ENCODE measurements around the gene CAMK2A. TPM values are rescaled to one million over a fixed set of nuclear protein-coding genes. Genes with fewer than 3 reads are reported as not detected.

CAMK2A gene
- total RNA-seq, 1 experiment from 2014 or later, result 0.33 TPM

- WGBS (ENCODE audit: extremely low coverage, insufficient read length, low lambda C conversion rate), result no CpG with 5 or more reads among the region's 7 CpGs
- Histone ChIP-seq H3K4ac (ENCODE audit: low read depth, low read length) (no peak overlapping the region), H3K79me2 (ENCODE audit: insufficient read depth, low read length) (no peaks in the 10 kb centered on the region), H2BK15ac (ENCODE audit: low read depth, low read length) (no peak overlapping the region), H3K4me2 (ENCODE audit: insufficient read depth, insufficient read length, low read length) (no peak overlapping the region), H2BK20ac (ENCODE audit: low read depth, low read length, poor library complexity, severe bottlenecking) (no peak overlapping the region), H3K79me1 (ENCODE audit: insufficient read depth, low read depth, low read length, poor library complexity, severe bottlenecking) (no peaks in the 10 kb centered on the region), H3K23me2 (ENCODE audit: insufficient read length, low read depth, low read length, poor library complexity, severe bottlenecking) (no peaks in the 10 kb centered on the region), H3K27me3 (ENCODE audit: insufficient read depth, low read length) (no peaks in the 10 kb centered on the region; the same call in 1 of the 2 replicates), H4K5ac (ENCODE audit: insufficient read length, low read depth, low read length) (no peak overlapping the region), H4K8ac (replicated peaks; ENCODE audit: insufficient read length, low read depth, low read length) (no peak overlapping the region), H3K18ac (ENCODE audit: insufficient read length, low read depth, low read length) (no peak overlapping the region), H3K27ac (ENCODE audit: insufficient read length, low read depth, low read length) (no peak overlapping the region), H3K9me3 (ENCODE audit: control insufficient read depth, low read depth, low read length) (no peaks in the 10 kb centered on the region), H3K23ac (ENCODE audit: insufficient read length, low read depth, low read length) (no peak overlapping the region), H3T11ph (ENCODE audit: low read length) (no peak overlapping the region), H2AFZ (ENCODE audit: low read length) (no peak overlapping the region), H2BK12ac (ENCODE audit: insufficient read length, low read depth, low read length) (no peak overlapping the region), H3K14ac (ENCODE audit: insufficient read depth, low read length) (no peak overlapping the region), H3K56ac (ENCODE audit: insufficient read length, low read depth, low read length) (no peak overlapping the region), H3K4me1 (ENCODE audit: insufficient read depth, low read length) (no peaks in the 10 kb centered on the region; the same call in 1 of the 2 replicates), H4K20me1 (ENCODE audit: control insufficient read depth, insufficient read depth, insufficient read length) (no peaks in the 10 kb centered on the region), H2BK5ac (ENCODE audit: insufficient read length, low read length) (no peak overlapping the region), H3K9ac (ENCODE audit: extremely low read depth, insufficient read length, low read length) (no peak overlapping the region), H2AK5ac (ENCODE audit: insufficient read length, low read length) (no peak overlapping the region), H4K91ac (ENCODE audit: insufficient read length, low read depth, low read length) (no peak overlapping the region), H2BK120ac (ENCODE audit: low read depth, low read length, poor library complexity, severe bottlenecking) (no peak overlapping the region)
- Mint-ChIP-seq H3K27me3 (ENCODE audit: low read depth) (peaks cover 17% of the 10 kb centered on the region), H3K9me3 (no peaks in the 10 kb centered on the region), H3K27ac (peak overlapping the region in 1 of 3 experiments; percentile 49; a peak in 1 of 7 replicates), H3K4me1 (peaks cover 23 to 35% of the 10 kb centered on the region in 2 experiments), H3K4me3 (no peak overlapping the region), H3K36me3 (ENCODE audit: insufficient read depth in 1 of 3, low read depth in 3 of 3) (no peaks in the 10 kb centered on the region)
- DNase-seq, result no peak
- TF ChIP-seq CTCF (conservative IDR thresholded peaks at IDR 0.05), result no peak
These were observed 6.9 kb upstream of the CAMK2A start for GRCh38 chr5:150296496-150296895.

All from H9 (cell line).